Measurements from ENCODE around the gene FOXJ1. TPM values are rescaled to one million over a fixed set of nuclear protein-coding genes. Genes with fewer than 3 reads are reported as not detected.

Gene FOXJ1
- total RNA-seq, 1 donor from 2014 or later = not detected

GRCh38 chr17:76163919-76164318 is 22.9 kb upstream of the FOXJ1 start:
- no peak for DNase-seq (ENCODE audit: low spot score)
- intact Hi-C loops (cut with DNase I) = no loop called here

GRCh38 chr17:76161619-76162266 is 20.7 kb upstream of the FOXJ1 start:
- intact Hi-C loops (cut with DNase I) = loop anchor here (2.0 kb wide), 1 partner anchor 25 kb away; no protein-coding TSS in a partner anchor
- DNase-seq (ENCODE audit: low spot score) = no peak

GRCh38 chr17:76160896-76161528 is 20.0 kb upstream of the FOXJ1 start:
- intact Hi-C loops (cut with DNase I) = loop anchor here (2.0 kb wide), 1 partner anchor 24 kb away; no protein-coding TSS in a partner anchor
- DNase-seq (ENCODE audit: low spot score) = no peak

- intact Hi-C loops (cut with DNase I) = no loop called here
- DNase-seq (ENCODE audit: low spot score) = no peak
Measured at GRCh38 chr17:76159157-76159556, 18.1 kb upstream of the FOXJ1 start.

GRCh38 chr17:76157759-76158158 is 16.7 kb upstream of the FOXJ1 start:
- intact Hi-C loops (cut with DNase I) = no loop called here
- DNase-seq (ENCODE audit: low spot score) = no peak

GRCh38 chr17:76156662-76156991 is 15.6 kb upstream of the FOXJ1 start:
- intact Hi-C loops (cut with DNase I) = no loop called here
- no peak for DNase-seq (ENCODE audit: low spot score)

GRCh38 chr17:76155988-76156661 is 15.1 kb upstream of the FOXJ1 start:
- no peak for DNase-seq (ENCODE audit: low spot score)
- intact Hi-C loops (cut with DNase I) = no loop called here

GRCh38 chr17:76154936-76155845 is 14.1 kb upstream of the FOXJ1 start:
- intact Hi-C loops (cut with DNase I) = no loop called here
- DNase-seq (ENCODE audit: low spot score) = peak; percentile 67

- no peak for DNase-seq (ENCODE audit: low spot score)
- intact Hi-C loops (cut with DNase I) = no loop called here
Measured at GRCh38 chr17:76154292-76154691, 13.2 kb upstream of the FOXJ1 start.

GRCh38 chr17:76153640-76154039 is 12.6 kb upstream of the FOXJ1 start:
- intact Hi-C loops (cut with DNase I) = no loop called here

GRCh38 chr17:76153202-76153601 is 12.2 kb upstream of the FOXJ1 start:
- no peak for DNase-seq (ENCODE audit: low spot score)
- intact Hi-C loops (cut with DNase I) = no loop called here

More at GRCh38 chr17:76153640-76154039, 12.6 kb upstream of the FOXJ1 start:
- DNase-seq (ENCODE audit: low spot score) = no peak

- intact Hi-C loops (cut with DNase I) = no loop called here
Measured at GRCh38 chr17:76152591-76152990, 11.5 kb upstream of the FOXJ1 start.

GRCh38 chr17:76151896-76152454 is 10.9 kb upstream of the FOXJ1 start:
- DNase-seq (ENCODE audit: low spot score) = no peak
- intact Hi-C loops (cut with DNase I) = no loop called here

More at GRCh38 chr17:76152591-76152990, 11.5 kb upstream of the FOXJ1 start:
- no peak for DNase-seq (ENCODE audit: low spot score)

- no peak for DNase-seq (ENCODE audit: low spot score)
- intact Hi-C loops (cut with DNase I) = no loop called here
Measured at GRCh38 chr17:76150712-76151622, 9.9 kb upstream of the FOXJ1 start.

GRCh38 chr17:76149214-76149613 is 8.2 kb upstream of the FOXJ1 start:
- no peak for DNase-seq (ENCODE audit: low spot score)
- intact Hi-C loops (cut with DNase I) = no loop called here

- DNase-seq (ENCODE audit: low spot score) = no peak
Measured at GRCh38 chr17:76148015-76148326, 6.9 kb upstream of the FOXJ1 start.

GRCh38 chr17:76147211-76148014 is 6.4 kb upstream of the FOXJ1 start:
- intact Hi-C loops (cut with DNase I) = loop anchor here (2.0 kb wide), 1 partner anchor 27 kb away; no protein-coding TSS in a partner anchor
- DNase-seq (ENCODE audit: low spot score) = no peak

More at GRCh38 chr17:76148015-76148326, 6.9 kb upstream of the FOXJ1 start:
- intact Hi-C loops (cut with DNase I) = no loop called here

Data from cardiac septum (tissue), 1 donor.